NCI-H82 (cell line): ENCODE measurements around the gene TGOLN2.
"Not testable (repeated sequence)": the region's sequence is repeated elsewhere in the genome, so short reads cannot be mapped to it uniquely, and the experiment has no call there.

ENCODE experiments used
- DNase-seq: peaks from one replicate; lab custom pipeline; 2025; lab: John Stamatoyannopoulos, UW

TGOLN2 gene

DNA sequence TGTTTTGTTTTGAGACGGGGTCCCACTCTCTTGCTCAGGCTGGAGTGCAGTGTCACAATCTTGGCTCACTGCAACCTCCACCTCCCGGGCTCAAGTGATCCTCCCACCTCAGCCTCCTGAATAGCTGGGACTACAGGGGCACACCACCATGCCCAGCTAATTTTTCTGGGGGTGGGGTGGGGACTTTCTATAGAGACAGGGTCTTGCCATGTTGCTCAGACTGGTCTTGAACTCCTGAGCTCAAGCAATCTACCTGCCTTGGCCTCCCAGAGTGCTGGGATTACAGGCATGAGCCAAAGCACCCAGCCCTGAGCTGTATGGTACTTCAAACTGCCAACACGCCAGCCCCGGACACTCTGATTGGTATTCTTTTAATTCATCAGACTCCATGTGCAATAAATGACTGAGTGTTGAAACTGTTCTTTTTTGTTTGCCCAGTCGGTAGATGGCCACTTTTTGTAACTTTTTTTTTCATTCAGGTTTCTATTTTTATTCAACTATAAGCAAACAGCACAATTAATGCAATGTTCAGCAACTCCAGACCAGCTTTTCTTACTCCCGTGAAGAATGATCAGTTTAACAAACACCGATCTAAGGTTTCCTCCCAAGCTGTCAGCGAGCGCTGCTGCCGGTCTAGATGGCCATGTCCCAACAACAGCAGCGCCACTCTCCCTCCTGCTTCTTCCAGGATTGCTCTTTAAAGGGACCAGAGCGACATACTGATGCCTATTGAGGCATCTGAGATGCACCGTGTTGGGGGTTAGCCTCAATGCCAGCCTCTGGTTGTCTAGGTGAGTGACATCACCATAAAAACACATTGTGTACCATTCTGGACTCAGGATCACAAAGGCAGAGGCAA lies 12.5 kb upstream of the TGOLN2 start:
- DNase-seq: no peak

DNA sequence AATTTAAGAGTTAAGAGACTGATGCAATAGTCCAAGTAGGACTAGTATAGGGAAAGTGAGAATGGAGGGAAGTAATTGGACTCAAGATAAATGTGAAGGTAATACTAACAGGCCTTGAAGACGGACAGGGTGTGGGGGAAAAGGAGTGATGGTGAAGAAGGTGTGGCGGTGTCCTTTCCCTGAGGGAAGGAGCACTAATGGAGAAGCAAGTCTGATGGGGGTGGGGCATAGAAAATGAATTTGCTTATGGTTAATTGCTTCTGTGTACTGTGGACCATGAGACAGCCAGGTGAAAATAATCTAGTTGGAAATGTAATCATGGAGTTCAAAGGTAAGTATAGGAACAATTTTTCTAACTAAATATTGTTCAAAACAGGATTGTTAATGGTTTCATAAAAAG lies 7.1 kb upstream of the TGOLN2 start:
- DNase-seq: no peak

DNA sequence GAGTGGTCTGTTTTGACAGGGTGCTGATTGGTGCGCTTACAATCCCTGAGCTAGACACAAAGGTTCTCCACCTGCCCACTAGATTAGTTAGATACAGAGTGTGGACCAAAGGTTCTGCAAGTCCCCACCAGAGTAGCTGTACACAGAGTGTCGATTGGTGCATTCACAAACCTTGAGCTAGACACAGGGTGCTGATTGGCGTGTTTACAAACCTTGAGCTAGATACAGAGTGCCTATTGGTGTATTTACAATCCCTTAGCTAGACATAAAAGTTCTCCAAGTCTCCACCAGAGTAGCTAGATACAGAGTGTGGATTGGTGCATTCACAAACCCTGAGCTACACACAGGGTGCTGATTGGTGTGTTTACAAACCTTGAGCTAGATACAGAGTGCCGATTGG lies 6.1 kb upstream of the TGOLN2 start:
- not testable (repeated sequence) for DNase-seq

- DNase-seq: no peak
Observed at GRCh38 chr2:85330839-85331636, 3.2 kb upstream of the TGOLN2 start.

DNA sequence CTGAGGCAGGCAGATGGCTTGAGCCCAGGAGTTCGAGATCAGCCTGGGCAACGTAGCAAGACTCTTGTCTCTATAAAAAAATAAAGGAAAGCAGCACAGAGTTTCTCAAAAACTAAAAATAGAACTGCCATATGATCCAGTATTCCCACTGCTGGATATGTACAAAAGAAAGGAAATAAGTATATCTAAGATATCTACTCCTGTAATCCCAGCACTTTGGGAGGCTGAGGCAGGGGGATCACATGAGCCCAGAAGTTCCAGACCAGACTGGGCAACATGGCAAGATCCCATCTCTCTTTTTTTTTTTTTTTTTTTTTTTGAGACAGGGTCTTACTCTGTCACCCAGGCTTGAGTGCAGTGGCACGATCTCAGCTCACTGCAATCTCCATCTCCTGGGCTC lies 1.9 kb upstream of the TGOLN2 start:
- not testable (repeated sequence) for DNase-seq

GRCh38 chr2:85329181-85329651 lies 1.4 kb upstream of the TGOLN2 start:
- DNase-seq: peak; percentile 55

- DNase-seq: peak; percentile 65
Observed at GRCh38 chr2:85327160-85327821, 498 bp downstream of the TGOLN2 start.

GRCh38 chr2:85326406-85327159 lies 1.2 kb downstream of the TGOLN2 start:
- DNase-seq: no peak

DNA sequence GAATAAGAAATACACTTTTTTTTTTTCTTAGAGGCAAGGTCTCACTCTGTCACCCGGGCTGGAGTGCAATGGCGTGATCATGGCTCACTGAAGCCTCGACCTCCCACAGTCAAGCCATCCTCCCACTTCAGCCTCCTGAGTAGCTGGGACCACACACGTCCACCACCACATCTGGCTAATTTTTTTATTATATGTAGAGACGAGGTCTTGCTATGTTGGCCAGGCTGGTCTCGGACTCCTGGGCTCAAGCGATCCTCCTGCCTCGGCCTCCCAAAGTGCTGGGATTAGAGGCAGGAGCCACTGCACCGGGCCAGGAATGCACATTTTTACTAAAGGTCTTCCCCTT lies 2.4 kb downstream of the TGOLN2 start:
- DNase-seq: no peak

DNA sequence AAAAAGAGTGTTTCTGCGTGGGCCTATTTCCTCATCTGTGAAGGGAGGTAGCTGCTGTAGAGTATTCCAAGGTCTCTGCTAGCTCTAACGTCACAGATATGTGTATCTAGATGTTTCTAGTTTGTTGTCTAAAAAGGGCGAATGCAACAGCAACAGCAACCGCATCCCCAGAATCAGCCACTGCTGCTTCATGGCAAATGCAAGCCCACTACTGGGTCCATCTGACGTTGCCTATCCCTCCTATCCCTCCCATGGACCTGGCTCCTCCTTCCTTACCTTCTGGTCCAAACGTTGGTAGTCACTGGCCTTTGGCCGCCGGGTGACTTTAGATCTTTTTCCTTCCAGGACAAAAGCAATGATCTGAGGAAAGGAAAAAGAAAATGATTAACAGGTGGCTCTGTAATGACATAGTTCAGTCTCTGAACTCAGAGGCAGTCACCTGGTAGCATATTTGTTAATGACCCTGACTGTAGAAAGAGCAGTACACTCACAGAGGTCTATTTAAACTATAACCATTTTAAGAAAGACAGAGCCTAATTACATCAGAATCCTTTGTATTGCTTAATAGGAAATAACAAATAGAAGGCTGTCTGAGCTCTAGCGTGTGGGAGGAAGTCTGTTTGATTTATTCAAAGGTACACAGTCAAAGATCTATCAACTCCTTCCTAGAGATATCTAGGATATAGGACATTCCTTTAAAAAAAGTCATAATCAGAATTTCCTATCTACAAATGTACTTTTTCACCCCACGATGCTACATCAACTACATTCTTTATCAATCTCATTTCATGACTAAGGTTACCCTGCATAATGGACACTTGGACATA lies 2.9 kb downstream of the TGOLN2 start:
- DNase-seq: no peak

DNA sequence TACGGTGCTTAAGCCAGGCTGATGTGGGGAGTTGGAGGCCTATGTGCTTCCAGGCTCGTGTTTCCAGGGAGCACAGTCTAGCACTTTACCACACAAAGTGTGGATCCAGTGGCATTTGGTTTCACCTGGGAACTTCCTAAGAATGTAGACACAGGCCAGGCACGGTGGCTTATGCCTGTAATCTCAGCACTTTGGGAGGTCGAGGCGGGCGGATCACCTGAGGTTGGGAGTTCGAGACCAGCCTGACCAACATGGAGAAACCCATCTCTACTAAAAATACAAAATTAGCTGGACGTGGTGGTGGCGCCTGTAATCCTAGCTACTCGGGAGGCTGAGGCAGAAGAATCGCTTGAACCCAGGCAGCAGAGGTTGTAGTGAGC lies 3.8 kb downstream of the TGOLN2 start:
- DNase-seq: not testable (repeated sequence)

- DNase-seq: no peak
Observed at GRCh38 chr2:85323351-85323987, 4.3 kb downstream of the TGOLN2 start.

- no peak for DNase-seq
Observed at GRCh38 chr2:85319796-85320195, 8.0 kb downstream of the TGOLN2 start.

- DNase-seq: no peak
Observed at GRCh38 chr2:85318222-85319074, 9.3 kb downstream of the TGOLN2 start.

DNA sequence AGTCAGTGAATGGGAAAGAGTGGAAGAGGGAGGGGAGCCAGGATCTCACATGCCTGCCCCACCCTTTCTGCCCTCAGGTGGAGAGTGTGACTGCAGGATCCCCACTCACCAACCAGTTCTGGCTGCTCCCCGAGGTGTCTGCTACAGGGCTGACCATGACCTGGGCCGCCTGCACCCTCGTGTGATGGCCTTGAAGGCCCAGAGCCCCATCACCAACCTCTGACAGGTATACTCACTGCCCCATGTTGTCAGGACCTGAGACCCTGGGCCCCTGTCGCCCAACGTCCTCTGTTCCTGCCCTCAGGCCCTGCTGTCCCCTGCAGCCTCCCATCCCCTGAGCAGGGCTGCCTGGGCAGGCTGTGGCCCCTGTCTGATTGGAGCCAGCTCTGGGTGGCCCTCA lies 11.9 kb downstream of the TGOLN2 start:
- not testable (repeated sequence) for DNase-seq

DNA sequence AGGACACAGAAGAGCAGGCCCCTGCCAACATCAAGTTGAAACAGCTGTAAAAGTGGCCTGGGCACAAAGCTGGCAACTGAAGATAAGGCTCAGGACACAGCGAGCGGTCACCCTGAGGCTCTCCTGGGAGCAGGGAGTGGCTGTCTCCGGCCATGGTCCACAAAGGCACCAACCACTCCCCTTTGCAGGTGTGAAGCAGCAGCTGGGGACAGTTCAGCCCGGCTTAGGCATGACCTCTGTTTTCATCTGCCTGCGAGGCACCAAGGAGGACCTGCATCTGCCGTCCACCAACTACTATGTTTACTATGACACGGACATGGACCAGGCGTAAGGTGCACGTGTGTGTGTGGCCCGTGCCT lies 12.9 kb downstream of the TGOLN2 start:
- no peak for DNase-seq

GRCh38 chr2:85312404-85312803 lies 15.4 kb downstream of the TGOLN2 start:
- no peak for DNase-seq

- no peak for DNase-seq
Observed at GRCh38 chr2:85310330-85310729, 17.5 kb downstream of the TGOLN2 start.

DNA sequence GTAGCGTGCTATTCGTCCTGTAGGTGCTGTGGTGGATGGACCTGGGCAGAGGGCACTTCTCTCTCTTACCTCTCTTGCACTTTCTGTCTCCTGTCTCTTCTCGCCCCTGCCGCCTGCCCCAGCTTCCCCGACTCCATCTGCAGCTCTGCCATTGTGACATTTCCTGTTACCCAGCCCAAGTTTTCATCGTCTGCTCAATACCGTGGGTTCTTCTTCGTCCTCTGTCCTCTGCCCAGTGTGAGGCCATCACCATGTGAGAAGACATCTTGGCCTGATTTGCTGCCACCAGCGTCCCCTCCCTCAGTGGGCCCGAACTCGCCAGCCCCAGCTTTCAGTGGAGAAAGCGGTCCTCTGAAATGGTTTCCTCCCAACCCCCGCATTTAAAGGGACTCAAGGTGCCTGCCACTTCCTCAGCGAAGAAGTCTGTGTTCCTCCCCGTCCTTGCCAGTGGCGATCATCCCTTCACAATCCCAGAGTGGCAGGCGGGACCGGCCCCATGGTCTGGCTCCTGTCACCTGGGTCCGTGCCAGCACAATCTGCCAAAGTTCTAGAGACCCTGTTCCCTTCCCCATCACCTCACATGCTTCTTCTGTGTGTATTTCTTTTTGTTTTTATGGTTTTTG lies 18.0 kb downstream of the TGOLN2 start:
- no peak for DNase-seq
